Common myeloid progenitor, CD34-positive (primary cell): ENCODE data around the gene VIL1.

Experiments used
- CTCF ChIA-PET: fragments of 350-600 bp; sonication (Branson Sonifier 250); formaldehyde crosslinking; loops from one replicate; lab custom pipeline; 2021; ENCODE audit warnings: antibody characterized with exemption; lab: Charles Lee
- POLR2A ChIA-PET: fragments of 350-600 bp; sonication (Branson Sonifier 250); formaldehyde crosslinking; loops from one replicate; lab custom pipeline; 2021; ENCODE audit warnings: antibody characterized with exemption; lab: Charles Lee
- DNase-seq, 3 donors: peaks; one replicate each; pipeline versions ENCODE4 v3.0.0 to v3.0.0-alpha.2; 2013
- H3K27ac ChIP-seq, 2 experiments: 1 replicate in 1 of 2; 2 replicates in 1 of 2; pipeline ENCODE4 v1.7.0; 2013; ENCODE audit warnings: inconsistent platforms in 2 of 2, low read length in 2 of 2, mild to moderate bottlenecking in 2 of 2, low read depth in 1 of 2, moderate library complexity in 1 of 2; ENCODE audit not compliant: severe bottlenecking in 2 of 2, insufficient read depth in 1 of 2, poor library complexity in 1 of 2
- H3K27me3 ChIP-seq, 5 experiments: replicated peaks in 2 of 5; 1 replicate in 3 of 5; 2 replicates in 2 of 5; pipeline versions ENCODE4 v1.6.1 to v1.7.0; 2013; ENCODE audit warnings: low read length in 4 of 5, mild to moderate bottlenecking in 2 of 5, moderate library complexity in 2 of 5, inconsistent platforms in 1 of 5; ENCODE audit not compliant: insufficient read depth in 5 of 5, control insufficient read depth in 4 of 5
- H3K36me3 ChIP-seq, 4 experiments: 1 replicate in 2 of 4; 2 replicates in 2 of 4; pipeline versions ENCODE4 v1.6.1 to v1.7.0; 2013; ENCODE audit warnings: low read length in 3 of 4, control low read depth in 1 of 4, mild to moderate bottlenecking in 1 of 4; ENCODE audit not compliant: control insufficient read depth in 4 of 4, insufficient read depth in 4 of 4
- H3K4me1 ChIP-seq, 4 experiments: 1 replicate in 3 of 4; 2 replicates in 1 of 4; pipeline versions ENCODE4 v1.6.1 to v1.7.1; 2013; ENCODE audit warnings: low read length in 3 of 4, mild to moderate bottlenecking in 3 of 4, control low read depth in 1 of 4, inconsistent platforms in 1 of 4, moderate library complexity in 1 of 4; ENCODE audit not compliant: control insufficient read depth in 4 of 4, insufficient read depth in 4 of 4; ENCODE audit errors: control extremely low read depth in 1 of 4
- H3K4me3 ChIP-seq, 7 experiments: 1 replicate in 4 of 7; 2 replicates in 3 of 7; pipeline versions ENCODE4 v1.5.1 to v1.7.0; 2013; ENCODE audit warnings: mild to moderate bottlenecking in 7 of 7, low read length in 6 of 7, moderate library complexity in 6 of 7, inconsistent platforms in 2 of 7, low read depth in 2 of 7, control low read depth in 1 of 7; ENCODE audit not compliant: insufficient read depth in 4 of 7, control insufficient read depth in 1 of 7; ENCODE audit errors: extremely low read depth in 1 of 7
- H3K9me3 ChIP-seq, 5 experiments: 1 replicate in 4 of 5; 2 replicates in 1 of 5; pipeline versions ENCODE4 v1.6.1 to v1.7.1; 2013; ENCODE audit warnings: low read length in 4 of 5, mild to moderate bottlenecking in 2 of 5, inconsistent platforms in 1 of 5, low read depth in 1 of 5, moderate library complexity in 1 of 5; ENCODE audit not compliant: control insufficient read depth in 4 of 5, insufficient read depth in 2 of 5; ENCODE audit errors: control extremely low read depth in 1 of 5
- WGBS: methylation state at CpG from one replicate; pipeline ENCODE4 v1.1.5; 2013; ENCODE audit not compliant: insufficient coverage; 5-methylcytosine and 5-hydroxymethylcytosine counted together

The VIL1 gene

GRCh38 chr2:218400930-218401881 lies 17.7 kb upstream of the VIL1 start:
- ChIA-PET CTCF (interaction anchor here (0.6 to 2.9 kb wide), 8 partner anchors 62 to 129 kb away, joined by 3 to 13 read pairs (median 3); no protein-coding TSS in a partner anchor), POLR2A (interaction anchor here (1.2 to 5.3 kb wide), 3 partner anchors 33 to 167 kb away, joined by 3 to 37 read pairs (median 7); partner anchors contain the start of gene USP37)
- 39% methylated on average over 17 of the region's 24 CpGs for WGBS

GRCh38 chr2:218401890-218402289 lies 17.0 kb upstream of the VIL1 start:
- Histone ChIP-seq H3K4me1 (peaks cover 1 to 80% (median 70%) of the 10 kb centered on the region in 4 experiments), H3K9me3 (no peaks in the 10 kb centered on the region), H3K4me3 (peak overlapping the region in 3 of 7 experiments; percentile 85 to 88 (median 87)), H3K27ac (peak overlapping the region in 1 of 2 experiments; percentile 87), H3K36me3 (peaks cover 0 to 39% (median 27%) of the 10 kb centered on the region in 4 experiments), H3K27me3 (no peaks in the 10 kb centered on the region)
- CTCF ChIA-PET, result interaction anchor here (0.6 to 2.9 kb wide), 7 partner anchors 62 to 129 kb away, joined by 3 to 13 read pairs (median 3); no protein-coding TSS in a partner anchor
- POLR2A ChIA-PET, result no interaction called here
- DNase-seq, result no peak
- WGBS, result 77% methylated on average over 7 of the region's 9 CpGs

More at GRCh38 chr2:218400930-218401881, 17.7 kb upstream of the VIL1 start:
- Histone ChIP-seq H3K4me1 (peaks cover 0 to 80% (median 72%) of the 10 kb centered on the region in 4 experiments), H3K4me3 (peak overlapping the region; percentile 53 to 88 (median 80)), H3K27me3 (no peaks in the 10 kb centered on the region), H3K27ac (peak overlapping the region in 1 of 2 experiments; percentile 87), H3K36me3 (peaks cover 0 to 39% (median 27%) of the 10 kb centered on the region in 4 experiments), H3K9me3 (no peaks in the 10 kb centered on the region)
- no peak for DNase-seq

- Histone ChIP-seq H3K27me3 (no peaks in the 10 kb centered on the region), H3K27ac (peak overlapping the region in 1 of 2 experiments; percentile 87), H3K9me3 (no peaks in the 10 kb centered on the region), H3K36me3 (peaks cover 0 to 39% (median 27%) of the 10 kb centered on the region in 4 experiments), H3K4me1 (peaks cover 2 to 80% (median 70%) of the 10 kb centered on the region in 4 experiments), H3K4me3 (no peak overlapping the region)
- CTCF ChIA-PET, result interaction anchor here (0.8 to 3.5 kb wide), 4 partner anchors 101 to 130 kb away, joined by 4 to 13 read pairs (median 10); partner anchors contain the start of gene TMBIM1
- 90% methylated on average over 8 of the region's 8 CpGs for WGBS
- DNase-seq, result no peak
- POLR2A ChIA-PET, result no interaction called here
These were observed 16.4 kb upstream of the VIL1 start for GRCh38 chr2:218402491-218402901.

GRCh38 chr2:218402911-218403411 lies 16.0 kb upstream of the VIL1 start:
- peaks cover 0 to 39% (median 27%) of the 10 kb centered on the region in 4 experiments for H3K36me3 ChIP-seq
- no peak for DNase-seq
- no peaks in the 10 kb centered on the region for H3K27me3 ChIP-seq
- H3K9me3 ChIP-seq, result no peaks in the 10 kb centered on the region
- 94% methylated on average over 19 of the region's 26 CpGs for WGBS
- ChIA-PET POLR2A (no interaction called here), CTCF (interaction anchor here (1.4 to 3.5 kb wide), 3 partner anchors 101 to 130 kb away, joined by 3 to 11 read pairs (median 4); partner anchors contain the start of gene TMBIM1)
- no peak overlapping the region for H3K4me3 ChIP-seq
- peak overlapping the region in 1 of 2 experiments; percentile 14 for H3K27ac ChIP-seq
- H3K4me1 ChIP-seq, result peaks cover 2 to 80% (median 70%) of the 10 kb centered on the region in 4 experiments

- peaks cover 5 to 78% (median 68%) of the 10 kb centered on the region in 4 experiments for H3K4me1 ChIP-seq
- H3K36me3 ChIP-seq, result peaks cover 0 to 39% (median 27%) of the 10 kb centered on the region in 4 experiments
- POLR2A ChIA-PET, result no interaction called here
- no peak overlapping the region for H3K27ac ChIP-seq
- H3K9me3 ChIP-seq, result no peaks in the 10 kb centered on the region
- whole genome bisulfite sequencing, result 91% methylated on average over 4 of the region's 7 CpGs
- no peak overlapping the region for H3K4me3 ChIP-seq
- no peak for DNase-seq
- no peaks in the 10 kb centered on the region for H3K27me3 ChIP-seq
- CTCF ChIA-PET, result interaction anchor here (0.7 to 3.5 kb wide), 4 partner anchors 62 to 130 kb away, joined by 3 to 14 read pairs (median 7); partner anchors contain the start of gene TMBIM1
These were observed 15.1 kb upstream of the VIL1 start for GRCh38 chr2:218403810-218404209.

- H3K4me1 ChIP-seq, result peaks cover 5 to 72% (median 62%) of the 10 kb centered on the region in 4 experiments
- no peaks in the 10 kb centered on the region for H3K9me3 ChIP-seq
- peaks cover 0 to 39% (median 27%) of the 10 kb centered on the region in 4 experiments for H3K36me3 ChIP-seq
- no peak for DNase-seq
- peak overlapping the region in 1 of 2 experiments; percentile 70 for H3K27ac ChIP-seq
- WGBS, result 89% methylated on average over 9 of the region's 16 CpGs
- ChIA-PET POLR2A (no interaction called here), CTCF (interaction anchor here (0.7 to 3.5 kb wide), 10 partner anchors 8 to 180 kb away, joined by 3 to 14 read pairs (median 4); partner anchors contain the start of gene TMBIM1)
- no peaks in the 10 kb centered on the region for H3K27me3 ChIP-seq
- H3K4me3 ChIP-seq, result no peak overlapping the region
These were observed 14.4 kb upstream of the VIL1 start for GRCh38 chr2:218404351-218405085.
